ENCODE data around the gene C16orf78.
A peak's percentile ranks its signal among the peaks of the same experiment; 100 is the strongest.

Gene C16orf78

DNA sequence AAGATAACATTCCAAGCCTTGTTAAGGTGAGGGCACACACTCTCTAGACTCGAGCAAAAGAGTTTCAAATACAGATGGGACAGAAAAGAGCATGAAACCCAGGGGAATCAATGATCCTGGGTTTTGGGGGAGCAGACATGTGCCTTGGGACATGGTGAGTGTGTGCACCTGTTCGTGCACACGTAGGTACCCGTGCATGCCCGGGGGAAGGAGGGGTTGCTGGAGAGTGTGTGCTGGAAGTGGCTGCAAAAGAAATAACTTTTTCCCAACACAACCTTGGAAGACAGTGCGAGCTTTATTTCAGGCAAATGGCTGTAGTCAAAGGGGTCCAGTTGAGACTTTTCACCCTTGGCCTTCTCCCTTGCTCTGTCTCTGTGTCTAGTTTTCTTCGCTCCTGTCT, 62.6 kb downstream of the C16orf78 start:
- DNase-seq: no peak

DNA sequence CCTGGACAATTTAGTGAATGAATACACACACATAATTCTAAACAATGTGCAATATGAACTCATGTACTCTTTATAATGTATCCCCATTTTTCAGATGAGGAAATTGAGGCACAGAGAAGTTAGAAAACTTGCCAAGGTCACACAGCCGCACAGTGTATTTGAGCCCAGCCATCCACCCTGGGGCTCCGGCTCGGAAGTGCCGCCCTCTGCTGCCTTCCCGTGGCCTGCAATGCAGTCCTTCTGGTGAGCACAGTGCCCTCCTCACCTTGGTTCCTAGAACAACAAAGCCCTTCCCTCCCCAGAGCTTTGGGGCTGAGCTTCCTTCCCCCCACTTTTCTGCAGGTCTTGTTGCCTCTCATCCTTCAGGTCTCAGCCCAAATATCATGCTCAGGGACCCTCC, 63.7 kb downstream of the C16orf78 start:
- DNase-seq: no peak

DNA sequence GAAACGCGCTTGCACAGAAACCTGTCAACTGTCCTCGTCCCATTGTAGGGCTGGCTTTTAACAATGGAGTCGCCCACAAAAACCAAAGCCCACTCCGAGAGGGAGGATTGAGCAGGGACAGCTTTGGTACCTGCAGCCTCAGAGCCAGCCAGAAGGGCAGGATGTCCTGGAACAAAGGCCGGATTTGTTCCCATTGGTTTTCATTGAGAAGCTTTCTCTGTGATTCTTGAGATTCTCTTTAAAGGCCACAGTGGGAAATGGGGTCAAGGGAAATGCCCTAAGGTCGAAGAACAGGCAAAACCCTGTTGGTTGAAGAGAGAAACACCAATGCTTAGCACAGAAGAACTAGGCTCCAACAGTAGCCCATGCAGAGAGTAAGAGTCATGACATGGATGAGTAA, 65.4 kb downstream of the C16orf78 start:
- no peak for DNase-seq

DNA sequence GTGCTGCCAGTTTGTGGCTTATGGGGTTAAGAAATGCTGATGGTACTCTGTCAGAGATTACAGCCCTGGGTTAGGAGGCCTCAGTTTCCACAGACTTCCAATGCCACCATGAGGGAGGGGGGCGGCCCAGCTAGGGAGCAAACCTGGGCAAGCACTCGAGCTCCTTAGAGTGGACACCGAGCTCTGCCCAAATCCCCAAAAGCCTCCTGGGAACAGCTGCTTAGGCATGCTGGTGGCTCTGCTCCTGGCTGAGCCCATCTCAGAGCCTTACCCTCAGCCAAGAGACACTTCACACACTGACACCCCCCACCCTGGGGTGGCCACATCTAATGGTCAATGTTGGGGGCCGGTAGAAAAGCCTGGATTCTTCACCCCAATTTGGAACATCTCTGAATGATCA, 66.1 kb downstream of the C16orf78 start:
- DNase-seq: no peak

DNA sequence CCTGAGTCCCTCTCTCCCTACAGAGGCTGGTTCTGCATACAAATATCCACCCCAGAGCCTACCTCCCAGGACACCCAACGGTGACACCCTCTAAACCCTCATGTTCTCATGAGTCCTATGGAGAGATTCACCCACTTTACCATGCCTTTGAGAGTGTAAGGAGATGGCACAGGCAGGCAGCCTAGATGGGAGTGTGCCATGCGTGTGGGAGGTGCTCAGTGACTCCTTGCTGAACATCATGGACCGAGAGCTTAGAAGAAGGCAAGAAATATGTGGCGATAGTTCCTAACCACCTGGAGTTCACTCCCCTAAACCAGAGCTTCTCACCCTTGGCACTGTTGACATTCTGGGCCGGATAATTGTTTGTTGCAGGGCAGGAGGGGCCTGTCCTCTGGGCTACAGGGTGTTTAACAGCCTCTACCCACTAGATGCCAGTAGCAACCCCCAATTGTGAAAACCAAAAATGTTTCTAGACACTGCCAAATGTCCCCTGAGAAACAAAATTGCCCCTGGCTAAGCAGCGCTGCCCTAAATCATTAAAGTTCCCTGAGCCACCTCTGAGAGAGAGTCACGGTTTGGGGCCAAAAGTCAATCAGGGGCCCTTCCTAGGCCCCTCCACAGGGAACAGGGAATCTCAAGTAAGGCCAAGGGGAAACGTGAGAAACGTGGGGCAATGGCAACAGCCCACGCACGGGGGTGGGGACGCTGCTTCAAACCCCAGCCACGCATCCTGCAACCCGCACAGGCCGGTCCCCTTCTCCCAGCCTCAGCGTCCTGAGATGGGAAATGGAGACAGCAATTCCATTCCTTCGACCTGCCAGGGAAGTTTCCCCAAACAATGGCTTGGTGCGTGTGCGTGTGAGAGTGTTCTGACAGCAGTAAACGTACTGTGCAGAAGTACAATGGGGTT, 66.8 kb downstream of the C16orf78 start:
- DNase-seq: no peak

DNA sequence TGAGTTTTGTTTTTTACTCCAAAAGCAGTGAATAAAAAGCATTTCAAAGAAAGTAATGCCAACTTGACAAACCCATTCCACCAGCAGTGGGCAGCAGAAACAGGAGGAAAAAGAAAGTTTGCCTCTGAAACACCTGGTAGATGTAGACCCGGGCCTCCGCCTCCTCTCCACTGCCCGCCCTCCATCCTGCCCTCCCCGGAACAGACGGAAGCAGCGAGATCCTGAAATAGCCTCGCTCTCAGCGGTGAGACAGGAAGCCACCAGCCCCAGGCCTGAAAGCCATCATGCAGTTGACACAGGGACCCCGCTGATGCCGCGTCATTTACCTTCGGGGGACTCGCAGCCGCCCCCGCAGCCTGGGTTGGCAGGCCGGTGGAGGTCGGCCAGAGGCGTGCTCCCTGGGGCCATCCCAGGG, 67.8 kb downstream of the C16orf78 start:
- DNase-seq: peak; percentile 74 to 78

DNA sequence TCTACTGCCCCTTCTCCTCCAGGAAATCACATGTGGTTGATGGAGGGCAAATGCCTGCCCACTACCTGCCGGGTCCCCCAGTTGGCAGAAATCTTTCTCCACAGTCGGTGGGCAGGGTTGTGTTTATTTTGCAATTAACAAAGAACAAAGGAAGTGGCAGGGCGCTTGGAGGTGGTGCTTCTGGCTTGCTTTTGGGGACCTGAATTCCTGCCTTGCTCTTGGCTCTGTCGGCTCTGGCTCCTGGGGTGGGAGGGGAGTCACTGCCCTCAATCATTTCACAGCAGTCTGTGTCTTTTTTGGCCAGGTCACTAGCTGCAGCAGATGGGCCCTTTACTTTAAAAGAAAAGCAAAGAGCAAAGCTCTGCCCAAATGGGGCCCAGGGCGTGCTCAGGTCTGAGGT, 69.2 kb downstream of the C16orf78 start:
- DNase-seq: no peak

DNA sequence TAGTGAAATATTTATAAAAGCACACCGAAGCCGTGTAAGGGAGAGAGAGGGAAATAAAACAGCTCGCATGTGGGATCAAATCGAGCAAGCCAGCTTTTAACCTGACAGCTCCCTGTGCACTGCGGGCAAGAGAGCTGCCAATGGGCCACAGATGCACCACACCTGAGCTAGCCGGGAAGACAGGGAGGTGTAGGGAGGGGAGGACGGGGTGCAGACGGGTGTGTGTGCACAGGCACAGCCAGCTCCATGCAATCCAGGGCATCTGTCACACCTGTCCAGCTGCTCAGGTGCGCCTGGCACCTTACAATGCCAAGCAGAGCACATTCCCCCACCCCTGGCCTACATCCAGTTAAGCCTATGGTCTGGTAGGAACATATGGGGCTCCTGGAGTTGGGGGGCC, 70.0 kb downstream of the C16orf78 start:
- no peak for DNase-seq

DNA sequence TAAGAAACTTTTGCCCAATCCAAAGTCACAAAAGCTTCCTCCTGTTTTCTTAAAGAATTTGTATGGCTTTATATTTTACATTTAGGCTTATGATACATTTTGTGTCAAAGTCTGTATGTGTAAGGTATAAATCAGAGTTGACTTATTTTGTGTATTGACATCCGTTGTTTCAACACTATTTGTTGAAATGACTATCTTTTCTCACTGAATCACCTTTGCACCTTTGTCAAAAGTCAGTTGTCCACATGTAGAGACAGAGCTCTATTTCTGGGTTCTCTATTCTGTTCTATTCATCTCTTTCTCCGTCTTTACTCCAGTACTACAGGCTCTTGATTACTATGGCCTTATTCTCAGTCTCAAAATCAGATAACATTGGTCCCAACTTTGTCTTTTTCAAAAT, 73.2 kb downstream of the C16orf78 start:
- DNase-seq: no peak
